HepG2 (cell line): ENCODE results near the gene KLHL40. TPM values are rescaled to one million over a fixed set of nuclear protein-coding genes. Genes with fewer than 3 reads are reported as not detected.

ENCODE experiments used
- ATAC-seq: fragments of 200-7000 bp; cut with Tn5 transposase; 3 replicates; pipeline ENCODE4 v1.9.1; 2020; ENCODE audit warnings: mild to moderate bottlenecking, moderate library complexity
- BruUV-seq: library from RNA; stranded (reverse); fragments of 400-500 nt; replicated peaks from 2 replicates; lab custom pipeline; 2021; lab: Mats Ljungman, UMichigan
- CTCF ChIA-PET: fragments of 300-600 bp; formaldehyde crosslinking; extraction: SDS; loops from one replicate; lab custom pipeline; 2021; ENCODE audit warnings: low total read pairs, inconsistent platforms, low intra/inter-chr PET ratio; lab: Yijun Ruan, JAX
- POLR2A ChIA-PET: fragments of 350-600 bp; sonication (Branson Sonifier 250); formaldehyde crosslinking; loops from one replicate; lab custom pipeline; 2020; ENCODE audit warnings: antibody characterized with exemption, inconsistent platforms; lab: Yijun Ruan, JAX
- DNase-seq: peaks from one replicate; pipeline ENCODE4 v3.0.0-alpha.2; 2015; ENCODE audit warnings: low spot score
- FAIRE-seq: peaks from 3 replicates; lab custom pipeline; 2011; peaks lifted over from hg19 to GRCh38; lab: Jason Lieb, UNC
- H2AFZ ChIP-seq: one replicate; pipeline ENCODE4 v1.6.1; 2011; ENCODE audit warnings: low read length, inconsistent platforms
- H3K27ac ChIP-seq: fragments of 300-600 bp; 3 replicates; pipeline ENCODE4 v1.8.0; 2011; ENCODE audit warnings: mixed run types, mild to moderate bottlenecking, mixed read lengths, low read length, inconsistent platforms; ENCODE audit not compliant: insufficient read depth; ENCODE audit errors: extremely low read length
- H3K27me3 ChIP-seq, 2 experiments: fragments of 200-600 bp in 1 of 2; 2 replicates in 1 of 2; 3 replicates in 1 of 2; pipeline versions ENCODE4 v1.6.0 to v1.8.0; 2011; ENCODE audit warnings: low read length in 2 of 2, mild to moderate bottlenecking in 2 of 2, moderate library complexity in 2 of 2, inconsistent platforms in 1 of 2; ENCODE audit not compliant: insufficient read depth in 2 of 2, control insufficient read depth in 1 of 2
- H3K36me3 ChIP-seq, 2 experiments: fragments of 200-600 bp in 1 of 2; replicated peaks in 1 of 2; 2 replicates in 1 of 2; 3 replicates in 1 of 2; pipeline versions ENCODE4 v1.5.1 to v1.8.0; 2011; ENCODE audit warnings: low read length in 2 of 2, inconsistent platforms in 1 of 2; ENCODE audit not compliant: insufficient read depth in 2 of 2, control insufficient read depth in 1 of 2
- H3K4me1 ChIP-seq: 2 replicates; pipeline ENCODE4 v1.5.1; 2012; ENCODE audit warnings: low read length, inconsistent platforms; ENCODE audit not compliant: insufficient read depth
- H3K4me2 ChIP-seq: 2 replicates; pipeline ENCODE4 v1.6.0; 2011; ENCODE audit warnings: low read depth, low read length, inconsistent platforms
- H3K4me3 ChIP-seq, 3 experiments: fragments of 200-600 bp in 1 of 3; sonication (generic), shearing (Covaris generic) in 1 of 3; replicated peaks in 1 of 3; 2 replicates each; pipeline ENCODE4 v1.5.1; 2011 to 2016; ENCODE audit warnings: low read length in 3 of 3, inconsistent platforms in 2 of 3, low read depth in 2 of 3, mild to moderate bottlenecking in 2 of 3, control low read depth in 1 of 3, mixed read lengths in 1 of 3; ENCODE audit not compliant: insufficient read depth in 1 of 3
- H3K79me2 ChIP-seq: one replicate; pipeline ENCODE4 v1.6.1; 2011; ENCODE audit warnings: low read length, inconsistent platforms; ENCODE audit not compliant: insufficient read depth
- H3K9ac ChIP-seq: 2 replicates; pipeline ENCODE4 v1.6.0; 2011; ENCODE audit warnings: mild to moderate bottlenecking, low read depth, low read length, inconsistent platforms; ENCODE audit not compliant: insufficient read depth
- H3K9me3 ChIP-seq: 2 replicates; pipeline ENCODE4 v1.5.1; 2012; ENCODE audit warnings: mild to moderate bottlenecking, low read length
- H4K20me1 ChIP-seq: 2 replicates; pipeline ENCODE4 v1.6.0; 2011; ENCODE audit warnings: inconsistent platforms, mild to moderate bottlenecking, low read length, moderate library complexity; ENCODE audit not compliant: insufficient read depth
- EHMT2 ChIP-seq: fragments of 200-600 bp; sonication (generic); IDR thresholded peaks from 2 replicates; pipeline ENCODE4 v1.7.0; 2017; ENCODE audit warnings: antibody characterized with exemption, low read depth, low read length, borderline replicate concordance
- HDAC1 ChIP-seq: sonication (generic); formaldehyde crosslinking; IDR thresholded peaks from 2 replicates; pipeline ENCODE4 v1.5.1; 2020; ENCODE audit warnings: mild to moderate bottlenecking, missing genetic modification reagents
- HNF1B ChIP-seq: sonication (generic); formaldehyde crosslinking; IDR thresholded peaks from 2 replicates; pipeline ENCODE4 v1.5.1; 2020; ENCODE audit warnings: mild to moderate bottlenecking, moderate library complexity, missing genetic modification reagents
- NR2F1 ChIP-seq, 2 experiments: fragments of 450-650 bp in 1 of 2; formaldehyde crosslinking in 1 of 2; IDR thresholded peaks; 2 replicates each; pipeline versions ENCODE4 v1.5.0 to v1.6.1; 2016 to 2020; ENCODE audit warnings: mild to moderate bottlenecking in 1 of 2, missing compliant biosample characterization in 1 of 2, missing genetic modification reagents in 1 of 2, moderate library complexity in 1 of 2
- ZFP90 ChIP-seq: sonication (generic); formaldehyde crosslinking; IDR thresholded peaks from 2 replicates; pipeline ENCODE4 v1.8.0; 2022; ENCODE audit warnings: missing genetic modification reagents, mild to moderate bottlenecking, inconsistent platforms, borderline replicate concordance
- ZNF557 ChIP-seq: sonication (generic); formaldehyde crosslinking; IDR thresholded peaks from 2 replicates; pipeline ENCODE4 v1.4.0; 2020; ENCODE audit warnings: missing genetic modification reagents
- ZNF605 ChIP-seq: sonication (generic); formaldehyde crosslinking; IDR thresholded peaks from 2 replicates; pipeline ENCODE4 v1.8.0; 2022; ENCODE audit warnings: mild to moderate bottlenecking, missing genetic modification reagents
- ZNF709 ChIP-seq: sonication (generic); formaldehyde crosslinking; IDR thresholded peaks from 2 replicates; pipeline ENCODE4 v1.5.0; 2020; ENCODE audit warnings: mild to moderate bottlenecking, missing genetic modification reagents
- ZNF720 ChIP-seq: sonication (generic); formaldehyde crosslinking; IDR thresholded peaks from 2 replicates; pipeline ENCODE4 v1.4.0; 2020; ENCODE audit warnings: missing genetic modification reagents
- ZNF792 ChIP-seq: IDR thresholded peaks from 2 replicates; pipeline ENCODE4 v1.6.1; 2016
- ZNF850 ChIP-seq: sonication (generic); formaldehyde crosslinking; conservative IDR thresholded peaks from 2 replicates; pipeline ENCODE4 v1.9.0; 2021; ENCODE audit warnings: mild to moderate bottlenecking, missing genetic modification reagents
- ZNF883 ChIP-seq: sonication (generic); formaldehyde crosslinking; IDR thresholded peaks from 2 replicates; pipeline ENCODE4 v1.5.1; 2020; ENCODE audit warnings: mild to moderate bottlenecking, missing genetic modification reagents; ENCODE audit errors: not compliant biosample characterization
- WGBS: methylation state at CpG from one replicate; pipeline ENCODE4 v1.1.6; 2017; ENCODE audit warnings: low lambda C conversion rate; 5-methylcytosine and 5-hydroxymethylcytosine counted together
- in situ Hi-C: cut with HindIII; loops from 2 replicates; pipeline ENCODE4 v1.10.0; 2017; ENCODE audit warnings: low pct_unique_long_range_greater_than_20kb; ENCODE audit not compliant: extremely low pct_ligation_motif_present
- intact Hi-C: fragments of 100-400 bp; cut with micrococcal nuclease; formaldehyde crosslinking; loops from one replicate; pipeline ENCODE4 v1.10.0; 2022; ENCODE audit not compliant: unreplicated experiment
- polyA plus RNA-seq, 8 experiments: library from polyadenylated mRNA; depleted of rRNA in 3 of 8; stranded (reverse) in 7 of 8; unstranded in 1 of 8; fragments of >200 nt; fragmentation: Illumina TruSeq in 4 of 8; extraction: Trizol in 4 of 8; gene quantifications; 2 replicates each; pipeline versions ENCODE4 v1.2.1 to v1.2.3, GENCODE V29; 2011 to 2016; ENCODE audit warnings: low read depth in 4 of 8, missing spikeins in 1 of 8, mixed read lengths in 1 of 8; ENCODE audit not compliant: insufficient read depth in 1 of 8
- total RNA-seq, 5 experiments: library from RNA; depleted of rRNA; stranded (reverse); fragments of >200 nt; fragmentation: Illumina TruSeq; extraction: Trizol; gene quantifications; 2 replicates each; pipeline ENCODE4 v1.2.3, GENCODE V29; 2016; ENCODE audit warnings: low read depth in 1 of 5

The KLHL40 gene
- total and polyA plus RNA-seq, 2 of the 13 experiments (the other 11 are each of a cell fraction or from before 2014, with no cell fraction given), result not detected

- FAIRE-seq, result no peak
- BruUV-seq, result no TSS peak
- DNase-seq, result no peak
- Histone ChIP-seq H3K36me3 (no peaks in the 10 kb centered on the region), H2AFZ (no peak overlapping the region), H3K4me1 (peaks cover 12% of the 10 kb centered on the region), H3K27ac (no peak overlapping the region), H3K4me2 (no peak overlapping the region), H3K9ac (no peak overlapping the region), H3K27me3 (no peaks in the 10 kb centered on the region), H3K9me3 (no peaks in the 10 kb centered on the region), H3K4me3 (no peak overlapping the region), H3K79me2 (no peaks in the 10 kb centered on the region), H4K20me1 (no peaks in the 10 kb centered on the region)
- ATAC-seq, result no peak
- intact Hi-C loops, result no loop called here
- in situ Hi-C loops, result no loop called here
- ChIA-PET CTCF (no interaction called here), POLR2A (no interaction called here)
- 27% methylated on average over 7 of the region's 7 CpGs for WGBS
- no peak for TF ChIP-seq ZFP90
- no peak for TF ChIP-seq HNF1B (CRISPR knock-in tag)
- TF ChIP-seq ZNF883 (CRISPR knock-in tag), result no peak
- no peak for TF ChIP-seq ZNF605 (CRISPR knock-in tag)
- no peak for TF ChIP-seq EHMT2
- TF ChIP-seq ZNF850 (CRISPR knock-in tag), result no peak
- TF ChIP-seq HDAC1 (CRISPR knock-in tag), result no peak
These were observed 15.2 kb upstream of the KLHL40 start for GRCh38 chr3:42670051-42670576.

DNA sequence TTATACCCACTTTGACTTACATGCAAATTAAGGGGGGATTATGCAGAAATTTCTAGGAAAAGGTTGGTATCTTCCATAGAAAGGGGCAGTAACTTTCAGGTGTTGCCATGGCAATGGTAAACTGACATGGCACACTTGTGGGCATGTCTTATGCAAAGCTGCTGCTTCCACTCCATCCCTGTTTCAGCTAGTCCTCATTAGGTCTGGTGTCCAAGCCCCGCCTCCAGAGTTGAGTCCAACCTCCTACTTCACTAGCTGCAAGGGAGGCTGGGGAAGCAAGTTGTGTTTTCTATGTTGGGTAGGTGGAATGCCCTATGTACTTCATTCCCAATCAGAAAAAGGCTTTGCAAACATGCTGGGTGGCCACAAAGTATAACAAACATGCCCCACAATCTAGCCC lies 14.7 kb upstream of the KLHL40 start:
- H4K20me1 ChIP-seq, result no peaks in the 10 kb centered on the region
- in situ Hi-C loops, result no loop called here
- no peak overlapping the region for H3K4me2 ChIP-seq
- H2AFZ ChIP-seq, result no peak overlapping the region
- DNase-seq (no peak), FAIRE-seq (no peak)
- ChIA-PET POLR2A (no interaction called here), CTCF (no interaction called here)
- H3K36me3 ChIP-seq, result no peaks in the 10 kb centered on the region
- H3K9ac ChIP-seq, result no peak overlapping the region
- no peaks in the 10 kb centered on the region for H3K79me2 ChIP-seq
- BruUV-seq, result no TSS peak
- TF ChIP-seq ZNF720 (CRISPR knock-in tag) (no peak), NR2F1 (CRISPR knock-in tag; IDR thresholded peaks at IDR 0.05) (no peak), ZNF557 (no peak), ZNF709 (CRISPR knock-in tag) (no peak), ZNF792 (no peak)
- TF ChIP-seq, all 625 proteins: peak for 0
- Histone ChIP-seq H3K27ac (no peak overlapping the region), H3K4me3 (no peak overlapping the region), H3K27me3 (no peaks in the 10 kb centered on the region), H3K9me3 (no peaks in the 10 kb centered on the region), H3K4me1 (peaks cover 8% of the 10 kb centered on the region)
- intact Hi-C loops, result no loop called here
- no peak for ATAC-seq
- WGBS, result 13% methylated on average over 1 of the region's 1 CpG
